Measurements from ENCODE around the gene KRTAP9-6. TPM values are rescaled to one million over a fixed set of nuclear protein-coding genes. Genes with fewer than 3 reads are reported as not detected.
A peak's percentile ranks its signal among the peaks of the same experiment; 100 is the strongest.
"Not testable (repeated sequence)": the region's sequence is repeated elsewhere in the genome, so short reads cannot be mapped to it uniquely, and the experiment has no call there.

The KRTAP9-6 gene
- total and polyA plus RNA-seq, 9 of the 15 experiments (the other 6 are each of a cell fraction or from before 2014, with no cell fraction given), result not detected

DNA sequence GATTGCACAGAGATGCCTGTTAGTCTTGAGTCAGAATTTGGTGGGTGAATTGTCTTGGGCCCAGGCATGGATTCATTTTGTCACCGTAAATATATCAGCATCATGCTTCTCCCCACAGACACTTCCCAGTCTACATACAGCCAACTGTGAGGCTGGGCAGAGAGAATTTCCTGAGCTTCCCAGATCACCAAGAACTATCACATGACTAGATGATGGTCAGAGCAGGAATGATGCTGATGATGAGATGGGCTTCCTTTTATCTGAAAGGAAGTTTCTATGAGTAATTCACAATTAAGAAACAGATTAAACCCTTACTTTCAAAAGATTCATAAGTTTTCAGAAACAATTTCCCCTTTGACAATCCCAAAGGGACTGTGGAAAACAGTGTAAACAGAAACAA is 10.3 kb upstream of the KRTAP9-6 start:
- CTCF ChIA-PET (ENCODE audit: low intra/inter-chr PET ratio), result interaction anchor here (0.6 kb wide), 1 partner anchor 54 kb away, joined by 3 read pairs; the partner anchor contains the start of gene KRTAP16-1
- intact Hi-C loops (cut with micrococcal nuclease), result no loop called here
- ATAC-seq, result no peak

DNA sequence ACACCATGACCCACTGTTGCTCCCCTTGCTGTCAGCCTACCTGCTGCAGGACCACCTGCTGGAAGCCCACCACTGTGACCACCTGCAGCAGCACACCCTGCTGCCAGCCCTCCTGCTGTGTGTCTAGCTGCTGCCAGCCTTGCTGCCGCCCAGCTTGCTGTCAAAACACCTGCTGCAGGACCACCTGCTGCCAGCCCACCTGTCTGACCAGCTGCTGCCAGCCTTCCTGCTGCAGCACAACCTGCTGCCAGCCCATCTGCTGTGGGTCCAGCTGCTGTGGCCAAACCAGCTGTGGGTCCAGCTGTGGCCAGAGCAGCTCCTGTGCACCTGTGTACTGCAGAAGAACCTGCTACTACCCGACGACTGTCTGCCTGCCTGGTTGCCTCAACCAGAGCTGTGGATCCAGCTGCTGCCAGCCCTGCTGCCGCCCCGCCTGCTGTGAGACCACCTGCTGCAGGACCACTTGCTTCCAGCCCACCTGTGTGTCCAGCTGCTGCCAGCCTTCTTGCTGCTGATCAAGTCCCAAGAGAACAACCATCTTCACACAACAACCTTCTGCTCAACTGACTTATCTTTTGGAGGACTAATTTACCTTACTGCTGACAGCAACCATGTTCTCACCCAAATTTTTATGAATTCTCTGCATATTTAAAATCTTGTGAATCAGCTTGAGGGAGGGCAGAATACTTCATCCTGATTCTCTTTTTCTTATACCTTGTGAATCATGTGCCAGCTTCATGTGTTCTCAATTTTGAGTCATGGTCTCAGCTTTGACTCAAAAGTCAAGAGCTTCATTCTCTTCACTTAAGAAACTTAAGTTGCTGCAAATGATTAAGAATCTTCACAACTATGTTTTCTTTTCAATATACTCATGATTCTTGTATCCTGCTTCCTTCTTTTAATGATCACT is 9.5 kb upstream of the KRTAP9-6 start, which contains the start of gene KRTAP9-9:
TSS of gene KRTAP9-9 (plus strand) at position 4 of the 910 bp plus-strand sequence.
- BruUV-seq (replicated peaks); in situ Hi-C loops (cut with MboI): not testable (repeated sequence)
- 2% methylated on average over 5 of the region's 5 CpGs for WGBS (ENCODE audit: insufficient coverage, low coverage, missing lambda C conversion rate)

More for the DNA sequence above, 10.3 kb upstream of the KRTAP9-6 start:
- no peaks in the 10 kb centered on the region for H3K79me2 ChIP-seq (ENCODE audit: control insufficient read depth, insufficient read depth, low read length)
- no peak for FAIRE-seq
- no TSS peak for BruUV-seq (replicated peaks)
- no peaks in the 10 kb centered on the region for H3K9me3 ChIP-seq (replicated peaks; ENCODE audit: control insufficient read depth, insufficient read depth, low read depth, low read length)
- no peak overlapping the region for H3K4me3 ChIP-seq
- no peaks in the 10 kb centered on the region for H3K9me1 ChIP-seq (ENCODE audit: control insufficient read depth, insufficient read depth, low read length)
- POLR2A ChIA-PET, result no interaction called here
- no peak overlapping the region for H3K9ac ChIP-seq (ENCODE audit: insufficient read depth in 1 of 2, low read depth in 2 of 2, low read length in 2 of 2)
- no peak overlapping the region for H3K4me2 ChIP-seq (ENCODE audit: insufficient read depth, low read length)
- peak in 2 of 4 experiments; percentile 0 for DNase-seq (ENCODE audit: extremely low read depth in 1 of 4, low spot score in 3 of 4)
- TF ChIP-seq ZC3H4 (CRISPR knock-in tag; IDR thresholded peaks at IDR 0.05; ENCODE audit: borderline replicate concordance) (no peak), CBX5 (IDR thresholded peaks at IDR 0.05; ENCODE audit: borderline replicate concordance, low read depth) (no peak), ZNF165 (CRISPR knock-in tag; IDR thresholded peaks at IDR 0.05; ENCODE audit: borderline replicate concordance) (no peak), KLF1 (tag; IDR thresholded peaks at IDR 0.05) (no peak), SRSF9 (IDR thresholded peaks at IDR 0.05; ENCODE audit: borderline replicate concordance, low read depth, low read length) (no peak), ZNF696 (CRISPR knock-in tag; conservative IDR thresholded peaks at IDR 0.05) (no peak), ZNF41 (CRISPR knock-in tag; conservative IDR thresholded peaks at IDR 0.05) (no peak), CAMTA2 (CRISPR knock-in tag; conservative IDR thresholded peaks at IDR 0.05) (no peak)
- TF ChIP-seq, protein P1, sequence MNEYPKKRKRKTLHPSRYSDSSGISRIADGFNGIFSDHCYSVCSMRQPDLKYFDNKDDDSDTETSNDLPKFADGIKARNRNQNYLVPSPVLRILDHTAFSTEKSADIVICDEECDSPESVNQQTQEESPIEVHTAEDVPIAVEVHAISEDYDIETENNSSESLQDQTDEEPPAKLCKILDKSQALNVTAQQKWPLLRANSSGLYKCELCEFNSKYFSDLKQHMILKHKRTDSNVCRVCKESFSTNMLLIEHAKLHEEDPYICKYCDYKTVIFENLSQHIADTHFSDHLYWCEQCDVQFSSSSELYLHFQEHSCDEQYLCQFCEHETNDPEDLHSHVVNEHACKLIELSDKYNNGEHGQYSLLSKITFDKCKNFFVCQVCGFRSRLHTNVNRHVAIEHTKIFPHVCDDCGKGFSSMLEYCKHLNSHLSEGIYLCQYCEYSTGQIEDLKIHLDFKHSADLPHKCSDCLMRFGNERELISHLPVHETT (CRISPR knock-in tag; conservative IDR thresholded peaks at IDR 0.05 in 1 of 2, IDR thresholded peaks at IDR 0.05 in 1 of 2), result no peak
- no peak overlapping the region for H2AFZ ChIP-seq (ENCODE audit: low read depth, low read length)
- no peaks in the 10 kb centered on the region for H3K36me3 ChIP-seq (ENCODE audit: control insufficient read depth, insufficient read depth, low read length)
- H4K20me1 ChIP-seq (replicated peaks; ENCODE audit: control insufficient read depth, insufficient read depth, low read length), result no peaks in the 10 kb centered on the region
- WGBS (ENCODE audit: insufficient coverage, low coverage, missing lambda C conversion rate), result 0% methylated on average over 1 of the region's 1 CpG
- H3K4me1 ChIP-seq (replicated peaks in 1 of 2; ENCODE audit: control insufficient read depth in 2 of 2, insufficient read depth in 2 of 2, low read length in 2 of 2), result no peaks in the 10 kb centered on the region
- H3K27ac ChIP-seq (ENCODE audit: extremely low read depth, low read depth, low read length), result no peak overlapping the region
- peaks cover 0 to 2% of the 10 kb centered on the region in 2 experiments; a peak in 1 of 5 replicates for H3K27me3 ChIP-seq (ENCODE audit: control insufficient read depth in 2 of 2, insufficient read depth in 2 of 2, low read length in 2 of 2)
- in situ Hi-C loops (cut with MboI), result no loop called here

More for the DNA sequence above, 9.5 kb upstream of the KRTAP9-6 start, which contains the start of gene KRTAP9-9:
- POLR2A ChIA-PET; ATAC-seq; H3K4me3 ChIP-seq; H3K27me3 ChIP-seq (ENCODE audit: control insufficient read depth in 2 of 2, insufficient read depth in 2 of 2, low read length in 2 of 2); H3K4me2 ChIP-seq (ENCODE audit: insufficient read depth, low read length); H3K27ac ChIP-seq (ENCODE audit: extremely low read depth, low read depth, low read length); H3K36me3 ChIP-seq (ENCODE audit: control insufficient read depth, insufficient read depth, low read length); intact Hi-C loops (cut with micrococcal nuclease); H3K9ac ChIP-seq (ENCODE audit: insufficient read depth in 1 of 2, low read depth in 2 of 2, low read length in 2 of 2); H3K4me1 ChIP-seq (replicated peaks in 1 of 2; ENCODE audit: control insufficient read depth in 2 of 2, insufficient read depth in 2 of 2, low read length in 2 of 2); H2AFZ ChIP-seq (ENCODE audit: low read depth, low read length); H4K20me1 ChIP-seq (replicated peaks; ENCODE audit: control insufficient read depth, insufficient read depth, low read length); H3K9me3 ChIP-seq (replicated peaks; ENCODE audit: control insufficient read depth, insufficient read depth, low read depth, low read length); H3K79me2 ChIP-seq (ENCODE audit: control insufficient read depth, insufficient read depth, low read length); H3K9me1 ChIP-seq (ENCODE audit: control insufficient read depth, insufficient read depth, low read length): not testable (repeated sequence)
- CTCF ChIA-PET (ENCODE audit: low intra/inter-chr PET ratio), result interaction anchor here (0.6 kb wide), 1 partner anchor 53 kb away, joined by 3 read pairs; the partner anchor contains the start of gene KRTAP16-1
- FAIRE-seq (peak; percentile 35), DNase-seq (ENCODE audit: extremely low read depth in 1 of 4, low spot score in 3 of 4) (peak in 1 of 4 experiments; percentile 0)
